ENCODE data around the gene GRID1. TPM values are rescaled to one million over a fixed set of nuclear protein-coding genes. Genes with fewer than 3 reads are reported as not detected.

The GRID1 gene
- total RNA-seq, 1 experiment from 2014 or later = 5.6 TPM

- ATAC-seq = no peak
- RAD21 ChIA-PET (ENCODE audit: low non-redundant PET in 1 of 2, low total read pairs in 2 of 2, uncharacterized antibody in 2 of 2, unreplicated experiment in 2 of 2) = no interaction called here
- H3K9ac ChIP-seq (ENCODE audit: low read length) = no peak overlapping the region
Measured at GRCh38 chr10:85600744-85601081, 765.9 kb downstream of the GRID1 start.

More at GRCh38 chr10:85600744-85601081, 765.9 kb downstream of the GRID1 start:
- Histone ChIP-seq H3K4me3 (replicated peaks in 1 of 2; ENCODE audit: low read depth in 1 of 2, low read length in 2 of 2) (no peak overlapping the region), H3K4me2 (ENCODE audit: low read length) (no peak overlapping the region), H3K9me3 (ENCODE audit: control insufficient read depth in 1 of 2, insufficient read depth in 1 of 2, low read depth in 1 of 2, low read length in 2 of 2) (no peaks in the 10 kb centered on the region), H3K27me3 (ENCODE audit: insufficient read depth, low read length) (peaks cover 10% of the 10 kb centered on the region), H4K20me1 (ENCODE audit: insufficient read depth) (no peaks in the 10 kb centered on the region), H3K9me2 (ENCODE audit: insufficient read depth) (no peaks in the 10 kb centered on the region), H3K27ac (ENCODE audit: low read depth, low read length) (no peak overlapping the region), H3K36me3 (ENCODE audit: control insufficient read depth in 1 of 2, insufficient read depth in 2 of 2, low read length in 2 of 2) (no peaks in the 10 kb centered on the region), H2AFZ (ENCODE audit: low read depth, low read length, poor library complexity, severe bottlenecking) (no peak overlapping the region), H3K79me2 (ENCODE audit: insufficient read depth, low read length) (no peaks in the 10 kb centered on the region), H3K4me1 (ENCODE audit: control insufficient read depth in 1 of 2, insufficient read depth in 2 of 2, low read length in 2 of 2) (no peaks in the 10 kb centered on the region)
- TF ChIP-seq EZH2phosphoT487 (IDR thresholded peaks at IDR 0.05; ENCODE audit: borderline replicate concordance) (no peak), SRF (IDR thresholded peaks at IDR 0.05; ENCODE audit: low read depth) (no peak), ZFX (IDR thresholded peaks at IDR 0.05) (no peak), POLR2A (IDR thresholded peaks at IDR 0.05; ENCODE audit: borderline replicate concordance, extremely low read depth, insufficient read depth, insufficient read length) (no peak), EGR1 (IDR thresholded peaks at IDR 0.05; ENCODE audit: low read depth) (no peak), EZH2 (IDR thresholded peaks at IDR 0.05) (no peak), ZBTB33 (IDR thresholded peaks at IDR 0.05; ENCODE audit: extremely low read depth, insufficient replicate concordance, low read length) (no peak), FOSL1 (IDR thresholded peaks at IDR 0.05; ENCODE audit: low read depth) (no peak), MAX (IDR thresholded peaks at IDR 0.05) (no peak), CEBPB (IDR thresholded peaks at IDR 0.05; ENCODE audit: low read depth) (no peak), TCF7L2 (IDR thresholded peaks at IDR 0.05; ENCODE audit: borderline replicate concordance, extremely low read depth, insufficient read depth, insufficient read length) (no peak), CTCF (IDR thresholded peaks at IDR 0.05 in 2 of 3, conservative IDR thresholded peaks at IDR 0.05 in 1 of 3; ENCODE audit: borderline replicate concordance in 1 of 3, insufficient read depth in 1 of 3, low read depth in 2 of 3, low read length in 2 of 3) (no peak), ZNF274 (IDR thresholded peaks at IDR 0.05; ENCODE audit: low read depth, low read length) (no peak), ATF3 (IDR thresholded peaks at IDR 0.05) (no peak), RAD21 (IDR thresholded peaks at IDR 0.05; ENCODE audit: low read depth) (no peak), REST (IDR thresholded peaks at IDR 0.05; ENCODE audit: low read depth) (no peak), POLR2AphosphoS5 (IDR thresholded peaks at IDR 0.05; ENCODE audit: low read depth, low read length) (no peak), YY1 (IDR thresholded peaks at IDR 0.05; ENCODE audit: extremely low read depth, insufficient replicate concordance, low read depth, low read length) (no peak), ELF1 (IDR thresholded peaks at IDR 0.05; ENCODE audit: borderline replicate concordance, low read depth) (no peak)
- no TSS peak for BruUV-seq (replicated peaks)
- DNase-seq (ENCODE audit: low read depth, low spot score) = no peak
- CTCF ChIA-PET = no interaction called here
- POLR2A ChIA-PET = no interaction called here
- intact Hi-C loops (cut with micrococcal nuclease) = no loop called here

All from HCT116 (cell line).